Spleen (tissue), 11 donors: ENCODE data around the gene SPTAN1. TPM values are rescaled to one million over a fixed set of nuclear protein-coding genes. Genes with fewer than 3 reads are reported as not detected.

Experiments
- DNase-seq: peaks from one replicate; pipeline ENCODE4 v3.0.0-alpha.2; 2020
- H3K27ac ChIP-seq, 8 donors: fragments of 200-600 bp; sonication (generic) in 7 of 8; 1 replicate in 4 of 8; 2 replicates in 4 of 8; pipeline versions ENCODE4 v1.5.0 to v1.8.0; 2016 to 2021; ENCODE audit warnings: inconsistent platforms in 4 of 8, mild to moderate bottlenecking in 4 of 8, moderate library complexity in 1 of 8
- H3K27me3 ChIP-seq, 7 donors: fragments of 200-600 bp; sonication (generic) in 6 of 7; replicated peaks in 1 of 7; 1 replicate in 4 of 7; 2 replicates in 3 of 7; pipeline versions ENCODE4 v1.5.0 to v1.8.0; 2016 to 2021; ENCODE audit warnings: inconsistent platforms in 3 of 7, mild to moderate bottlenecking in 1 of 7
- H3K36me3 ChIP-seq, 6 donors: fragments of 200-600 bp; sonication (generic) in 5 of 6; 1 replicate in 4 of 6; 2 replicates in 2 of 6; pipeline versions ENCODE4 v1.5.0 to v1.8.0; 2016 to 2021; ENCODE audit warnings: inconsistent platforms in 2 of 6
- H3K4me1 ChIP-seq, 6 donors: fragments of 200-600 bp; sonication (generic) in 5 of 6; 1 replicate in 3 of 6; 2 replicates in 3 of 6; pipeline versions ENCODE4 v1.5.0 to v1.8.0; 2016 to 2021; ENCODE audit warnings: inconsistent platforms in 3 of 6
- H3K4me3 ChIP-seq, 8 donors: fragments of 200-600 bp; sonication (generic) in 7 of 8; 1 replicate in 4 of 8; 2 replicates in 4 of 8; pipeline versions ENCODE4 v1.5.0 to v1.8.0; 2016 to 2021; ENCODE audit warnings: inconsistent platforms in 4 of 8, mild to moderate bottlenecking in 4 of 8, moderate library complexity in 2 of 8
- H3K9me3 ChIP-seq, 8 donors: fragments of 200-600 bp; sonication (generic) in 7 of 8; 1 replicate in 4 of 8; 2 replicates in 4 of 8; pipeline versions ENCODE4 v1.5.0 to v1.8.0; 2016 to 2021; ENCODE audit warnings: inconsistent platforms in 4 of 8
- CTCF ChIP-seq, 11 experiments: fragments of 200-600 bp in 7 of 11; fragments of 450-650 bp in 4 of 11; sonication (generic) in 4 of 11; IDR thresholded peaks in 8 of 11; conservative IDR thresholded peaks in 3 of 11; 1 replicate in 7 of 11; 2 replicates in 4 of 11; pipeline versions ENCODE4 v1.4.0 to v1.8.0; 2016 to 2021; ENCODE audit warnings: antibody characterized with exemption in 11 of 11, inconsistent platforms in 4 of 11, mild to moderate bottlenecking in 1 of 11
- POLR2A ChIP-seq, 3 donors: fragments of 450-650 bp; IDR thresholded peaks; one replicate each; pipeline ENCODE4 v1.5.1; 2017; ENCODE audit warnings: antibody characterized with exemption in 3 of 3, mild to moderate bottlenecking in 1 of 3
- POLR2AphosphoS5 ChIP-seq, 3 donors: sonication (generic); formaldehyde crosslinking; IDR thresholded peaks; one replicate each; pipeline ENCODE4 v1.5.1; 2017; ENCODE audit warnings: antibody characterized with exemption in 3 of 3
- WGBS, 5 donors: extraction: QIAGEN DNeasy Blood & Tissue Kit in 3 of 5; methylation state at CpG; one replicate each; pipeline versions ENCODE4 v1.1.5 to v1.1.7; 2013 to 2018; 5-methylcytosine and 5-hydroxymethylcytosine counted together
- intact Hi-C: fragments of 100-400 bp; cut with DNase I; formaldehyde crosslinking; loops from one replicate; pipeline ENCODE4 v1.15.0; 2023; ENCODE audit warnings: low total_unique reads
- polyA plus RNA-seq, 3 donors: library from polyadenylated mRNA; stranded (reverse); fragments of 200-250 nt; gene quantifications; one replicate each; pipeline ENCODE4 v1.2.1, GENCODE V29; 2013
- total RNA-seq, 7 donors: library from RNA; depleted of rRNA in 3 of 7; stranded (reverse); fragments of >200 nt in 3 of 7; fragmentation: NEBNext Ultra II Directional in 4 of 7; extraction: Animal tissue kit (Norgen Biotek cat#: 25700) in 4 of 7; gene quantifications; one replicate each; pipeline versions ENCODE4 v1.1.0 to v1.2.1, GENCODE V29; 2016 to 2021
- donor health status: healthy with polysubstance abuse.
- donor health status: DM: no; HTN: no; CAD: no; lungs with moderate emphysema.
- donor health status: DM: no; HTN: no; CAD: no.
- donor health status: Bipolar disorder and iron deficiency.
- donor health status: healthy.
- donor health status: DM: no; HTN: no; CAD: no.
- donor health status: DM: yes; HTN: yes; CAD: no.

Gene SPTAN1
- total and polyA plus RNA-seq, 10 donors: 83.4 to 386 (median 248) TPM

- H3K4me3 ChIP-seq: no peak overlapping the region
- H3K36me3 ChIP-seq: peaks cover 12 to 100% (median 99%) of the 10 kb centered on the region in 6 donors
Measured at GRCh38 chr9:128625391-128626146, 73.2 kb downstream of the SPTAN1 start.

GRCh38 chr9:128626181-128626580 is 73.8 kb downstream of the SPTAN1 start:
- Histone ChIP-seq H3K36me3 (peaks cover 12 to 100% (median 99%) of the 10 kb centered on the region in 6 donors), H3K9me3 (no peaks in the 10 kb centered on the region), H3K4me3 (no peak overlapping the region), H3K4me1 (peaks cover 0 to 47% (median 27%) of the 10 kb centered on the region in 6 donors), H3K27me3 (no peaks in the 10 kb centered on the region), H3K27ac (peak overlapping the region in 6 of 8 donors; percentile 11 to 67 (median 52))
- 81 to 88% (median 84%) methylated on average over 16 of the region's 16 CpGs for WGBS, 5 donors
- TF ChIP-seq POLR2AphosphoS5 (IDR thresholded peaks at IDR 0.05): peak in 1 of 3 donors; percentile 33
- TF ChIP-seq POLR2A (IDR thresholded peaks at IDR 0.05): no peak
- peak; percentile 47 for DNase-seq
- intact Hi-C loops: no loop called here

More at GRCh38 chr9:128625391-128626146, 73.2 kb downstream of the SPTAN1 start:
- no peaks in the 10 kb centered on the region for H3K27me3 ChIP-seq
- WGBS, 5 donors: 64 to 84% (median 77%) methylated on average over 16 to 20 of the region's 20 CpGs
- H3K27ac ChIP-seq: peak overlapping the region in 6 of 8 donors; percentile 11 to 67 (median 52)
- intact Hi-C loops: no loop called here
- no peak for DNase-seq
- peaks cover 0 to 47% (median 27%) of the 10 kb centered on the region in 6 donors for H3K4me1 ChIP-seq
- TF ChIP-seq POLR2A (IDR thresholded peaks at IDR 0.05) (no peak), CTCF (IDR thresholded peaks at IDR 0.05 in 8 of 11, conservative IDR thresholded peaks at IDR 0.05 in 3 of 11) (no peak), POLR2AphosphoS5 (IDR thresholded peaks at IDR 0.05) (peak; percentile 52 to 67 (median 65))
- no peaks in the 10 kb centered on the region for H3K9me3 ChIP-seq

- TF ChIP-seq CTCF (IDR thresholded peaks at IDR 0.05 in 8 of 11, conservative IDR thresholded peaks at IDR 0.05 in 3 of 11) (no peak), POLR2A (IDR thresholded peaks at IDR 0.05) (no peak), POLR2AphosphoS5 (IDR thresholded peaks at IDR 0.05) (peak in 1 of 3 donors; percentile 39)
- Histone ChIP-seq H3K36me3 (peaks cover 12 to 100% (median 99%) of the 10 kb centered on the region in 6 donors), H3K4me1 (peaks cover 0 to 47% (median 25%) of the 10 kb centered on the region in 6 donors), H3K27ac (peak overlapping the region in 3 of 8 donors; percentile 48 to 67 (median 60)), H3K27me3 (no peaks in the 10 kb centered on the region), H3K9me3 (no peaks in the 10 kb centered on the region), H3K4me3 (no peak overlapping the region)
- intact Hi-C loops: no loop called here
- peak; percentile 68 for DNase-seq
- WGBS, 5 donors: 91 to 97% (median 95%) methylated on average over 15 of the region's 15 CpGs
Measured at GRCh38 chr9:128627127-128627715, 74.8 kb downstream of the SPTAN1 start.

- TF ChIP-seq POLR2A (IDR thresholded peaks at IDR 0.05): no peak
- TF ChIP-seq POLR2AphosphoS5 (IDR thresholded peaks at IDR 0.05): no peak
- no peak for TF ChIP-seq CTCF (IDR thresholded peaks at IDR 0.05 in 8 of 11, conservative IDR thresholded peaks at IDR 0.05 in 3 of 11)
- H3K4me3 ChIP-seq: no peak overlapping the region
- H3K27ac ChIP-seq: peak overlapping the region in 3 of 8 donors; percentile 6 to 48 (median 37)
- WGBS, 5 donors: 77 to 84% (median 83%) methylated on average over 9 to 13 of the region's 13 CpGs
- peak; percentile 56 for DNase-seq
- peaks cover 12 to 100% (median 99%) of the 10 kb centered on the region in 6 donors for H3K36me3 ChIP-seq
- intact Hi-C loops: no loop called here
- H3K27me3 ChIP-seq: no peaks in the 10 kb centered on the region
- no peaks in the 10 kb centered on the region for H3K9me3 ChIP-seq
- H3K4me1 ChIP-seq: peaks cover 0 to 47% (median 25%) of the 10 kb centered on the region in 6 donors
Measured at GRCh38 chr9:128627906-128628305, 75.5 kb downstream of the SPTAN1 start.
